Smooth muscle cell of the brain vasculature (primary cell): ENCODE results near the gene MICU1.
"Not testable (repeated sequence)": the region's sequence is repeated elsewhere in the genome, so short reads cannot be mapped to it uniquely, and the experiment has no call there.

ENCODE experiments used
- DNase-seq: peaks from one replicate; pipeline ENCODE4 v3.0.0-alpha.2; 2012; ENCODE audit warnings: low read depth, low spot score

Gene MICU1

DNA sequence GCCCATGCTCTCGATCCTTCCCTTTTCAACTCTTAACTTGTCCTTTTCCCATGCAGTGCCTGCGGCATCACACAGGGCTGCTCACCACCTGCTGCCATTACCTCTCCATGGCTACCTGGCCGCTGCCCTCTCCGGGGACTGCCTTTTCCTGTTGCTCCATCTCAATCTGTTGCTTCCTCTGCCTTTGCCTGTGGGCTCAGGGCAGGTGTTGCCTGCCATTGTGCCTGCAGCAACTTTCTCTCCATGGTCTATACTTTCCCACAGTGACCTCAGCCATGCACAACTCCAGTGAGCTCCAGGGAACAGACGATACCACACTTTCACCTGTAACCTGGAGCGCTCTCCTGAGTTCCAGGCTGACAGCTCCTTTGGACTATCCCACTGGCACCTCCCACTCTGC is 274.4 kb downstream of the MICU1 start:
- DNase-seq, result no peak

DNA sequence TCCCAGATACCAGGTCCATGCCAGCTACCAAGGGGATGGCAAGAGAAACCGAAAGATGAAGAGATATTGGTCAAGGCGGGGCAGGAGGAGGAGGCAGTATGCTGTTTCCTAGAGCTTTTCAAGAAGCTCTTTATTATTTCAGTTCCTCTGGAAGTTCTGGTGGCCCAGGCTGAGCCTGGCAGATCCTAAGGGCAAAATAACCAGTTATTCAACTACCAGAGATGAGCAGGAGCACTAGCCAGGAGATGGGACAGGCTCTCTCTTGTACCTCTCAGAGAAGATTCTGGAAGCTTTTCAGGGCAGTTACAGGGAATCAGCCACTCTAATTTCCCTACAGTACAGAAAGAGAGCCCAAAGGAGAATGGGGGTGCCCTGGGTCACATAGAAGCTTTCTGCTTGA is 276.4 kb downstream of the MICU1 start:
- DNase-seq, result no peak

DNA sequence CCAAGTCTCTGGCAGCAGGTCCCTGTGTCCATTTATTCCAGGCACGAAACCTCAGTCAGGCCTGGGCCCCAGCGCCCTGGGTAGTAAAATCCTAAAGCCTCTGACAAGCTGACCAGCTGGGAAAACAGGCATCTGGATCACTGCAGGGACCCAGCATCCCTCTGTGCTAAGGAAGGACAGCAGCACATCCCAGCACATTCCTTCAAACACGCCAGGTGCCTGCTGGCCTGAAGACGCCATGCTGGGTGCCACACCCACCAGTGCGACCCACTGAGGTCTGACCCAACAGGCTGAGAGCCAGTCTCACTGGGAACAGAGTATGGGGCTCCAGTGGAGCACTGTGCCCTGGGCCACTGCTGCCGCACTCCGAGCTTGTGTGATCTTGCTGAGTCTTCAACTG is 277.6 kb downstream of the MICU1 start:
- no peak for DNase-seq

DNA sequence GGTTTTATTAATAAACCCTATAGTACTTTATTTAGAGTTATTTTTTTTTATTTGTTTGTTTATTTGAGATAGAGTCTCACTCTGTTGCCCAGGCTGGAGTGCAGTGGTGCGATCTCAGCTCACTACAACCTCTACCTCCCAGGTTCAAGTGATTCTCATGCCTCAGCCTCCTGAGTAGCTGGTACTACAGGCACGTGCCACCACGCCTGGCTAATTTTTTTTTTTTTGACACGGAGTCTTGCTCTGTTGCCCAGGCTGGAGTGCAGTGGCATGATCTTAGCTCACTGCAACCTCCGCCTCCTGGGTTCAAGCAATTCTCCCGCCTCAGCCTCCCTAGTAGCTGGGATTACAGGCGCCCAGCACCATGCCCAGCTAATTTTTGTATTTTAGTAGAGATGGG is 279.8 kb downstream of the MICU1 start:
- not testable (repeated sequence) for DNase-seq

DNA sequence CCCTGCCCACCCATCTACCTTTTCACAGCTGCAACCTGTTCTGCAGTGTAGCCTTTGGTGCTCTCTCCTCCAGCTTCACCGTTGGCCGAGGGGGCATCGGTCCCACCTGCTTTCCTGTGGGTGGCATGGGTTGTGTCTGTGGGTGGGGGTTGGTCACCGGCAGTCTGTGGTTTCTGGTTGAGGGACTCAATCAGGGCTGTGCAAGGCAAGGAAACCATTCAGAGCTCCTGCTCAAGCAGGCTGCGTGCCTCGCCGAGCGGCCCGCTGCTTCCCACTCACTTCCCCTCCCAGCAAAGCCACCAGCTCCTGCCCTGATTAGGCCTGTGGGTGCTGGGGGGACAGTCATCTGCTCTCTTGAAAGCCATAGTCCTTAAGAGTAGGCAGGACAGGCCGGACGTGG is 280.9 kb downstream of the MICU1 start:
- DNase-seq, result no peak

DNA sequence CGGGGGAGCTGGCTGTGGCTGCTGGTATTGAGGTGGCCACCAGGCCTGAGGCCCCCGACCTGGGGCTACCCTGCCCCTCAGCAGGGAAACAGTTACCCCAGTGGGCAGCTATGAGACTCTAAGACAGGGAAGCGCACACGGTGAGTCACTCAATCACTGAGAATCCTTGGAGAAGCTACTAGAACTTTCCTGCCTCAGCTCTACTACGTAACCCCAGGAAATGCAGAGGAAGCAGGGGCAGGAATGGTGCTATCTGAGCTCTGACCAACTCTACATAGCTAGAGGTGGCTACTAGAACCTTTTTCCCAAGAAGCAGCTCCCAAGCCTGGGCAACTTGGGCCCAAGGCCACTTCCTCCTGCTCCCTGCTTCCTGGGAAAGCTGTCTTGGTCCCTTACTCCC is 283.0 kb downstream of the MICU1 start:
- DNase-seq, result no peak

DNA sequence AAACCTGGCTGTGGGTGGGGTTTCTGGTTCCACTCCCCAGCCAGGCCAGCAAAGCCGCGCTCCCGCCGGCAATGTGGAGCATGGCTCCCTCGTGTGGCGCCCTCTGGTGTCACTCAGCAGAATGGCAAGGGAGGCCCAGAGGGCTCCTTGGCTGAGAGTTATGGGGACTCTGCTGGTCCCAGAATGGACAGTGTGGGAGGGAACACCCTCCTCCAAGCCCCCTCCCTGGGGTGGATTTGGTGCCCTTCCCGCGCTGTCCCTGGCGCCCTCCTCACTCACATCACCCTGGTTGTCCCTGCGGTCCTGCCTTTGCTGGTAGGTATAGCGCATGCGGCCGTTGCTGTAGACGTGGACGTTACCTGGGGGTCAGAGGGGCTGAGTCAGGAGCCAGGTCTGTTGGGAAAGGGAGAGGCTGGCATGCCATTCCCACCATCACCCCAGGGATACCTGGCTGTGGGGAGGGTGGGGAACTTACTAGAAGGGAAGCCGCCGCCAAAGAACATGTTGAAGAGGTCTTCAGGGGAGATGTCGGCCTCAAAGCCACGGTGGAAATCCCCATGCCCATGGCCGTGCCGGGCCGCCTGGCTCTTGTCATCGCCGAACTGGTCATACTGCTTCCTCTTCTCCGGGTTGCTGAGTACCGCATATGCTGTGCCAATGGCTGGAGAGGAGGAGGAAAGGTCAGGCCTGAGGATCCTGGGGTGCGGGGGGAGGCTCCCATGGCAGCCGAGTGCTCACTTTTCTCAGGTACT is 285.2 kb downstream of the MICU1 start:
- no peak for DNase-seq

DNA sequence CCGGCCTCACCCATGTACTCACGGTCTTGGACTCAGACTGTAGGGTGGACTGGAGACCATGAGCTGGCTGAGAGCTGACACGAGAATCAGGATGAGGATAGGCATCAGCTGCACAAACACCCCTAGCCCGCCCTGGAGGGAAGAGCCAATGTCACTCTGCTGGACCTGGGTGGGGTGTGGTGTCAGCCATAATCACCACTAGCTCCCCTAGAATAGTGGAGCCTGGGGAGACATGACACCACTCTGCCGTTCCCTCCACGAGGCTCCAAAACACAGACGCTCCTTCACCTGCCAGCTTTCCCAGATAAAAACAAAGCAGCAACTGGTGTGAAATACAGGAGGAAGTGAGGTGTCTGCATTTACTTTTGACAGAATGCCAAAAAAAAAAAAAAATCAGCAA is 287.7 kb downstream of the MICU1 start:
- no peak for DNase-seq

DNA sequence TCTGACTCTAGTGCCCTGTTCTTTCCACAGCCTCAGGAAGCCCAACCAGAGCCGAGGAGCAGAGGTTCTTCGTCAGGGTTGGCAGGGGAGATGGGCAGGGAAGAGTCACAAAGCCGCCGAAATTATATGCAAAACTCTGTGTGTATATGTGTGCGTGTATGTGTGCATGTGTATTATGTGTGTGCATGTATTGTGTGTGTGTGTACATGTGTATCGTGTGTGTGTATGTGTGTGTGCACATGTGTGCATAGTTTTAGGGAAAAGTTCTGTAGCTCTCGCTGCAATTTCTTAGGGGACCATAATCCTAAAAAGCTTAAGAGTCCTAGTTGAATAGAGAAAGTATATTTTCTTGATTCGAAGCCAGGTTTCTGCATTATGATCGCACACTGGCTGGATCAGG is 288.2 kb downstream of the MICU1 start:
- DNase-seq, result no peak

DNA sequence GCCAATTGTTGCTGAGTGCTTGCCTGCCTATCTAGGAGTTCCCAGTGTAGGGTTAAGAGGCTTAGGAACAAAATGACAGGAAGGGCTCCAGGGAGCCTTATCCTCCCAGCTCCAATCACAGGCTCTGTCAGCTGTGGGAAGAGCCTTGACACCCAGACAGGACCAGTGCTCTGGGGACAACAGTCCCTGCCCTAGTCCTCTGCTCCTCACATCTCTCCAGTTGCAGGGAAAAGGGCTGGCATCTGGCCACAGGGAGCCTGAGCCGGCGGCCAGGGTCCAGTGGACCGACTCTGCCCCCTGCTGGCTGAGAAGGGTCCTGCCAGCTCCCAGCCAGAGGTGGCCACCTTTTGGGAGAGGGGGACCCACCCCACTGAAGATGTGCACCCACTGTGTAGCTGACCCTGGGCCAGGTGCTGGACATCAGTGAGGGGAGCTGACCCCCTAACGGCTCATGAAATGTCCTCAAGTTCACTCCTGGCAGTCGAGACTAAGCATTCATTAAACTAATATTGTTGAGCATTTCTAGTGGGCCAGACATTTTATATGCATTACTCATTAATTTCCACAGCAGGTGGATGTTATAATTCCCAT is 288.7 kb downstream of the MICU1 start:
- DNase-seq, result no peak

DNA sequence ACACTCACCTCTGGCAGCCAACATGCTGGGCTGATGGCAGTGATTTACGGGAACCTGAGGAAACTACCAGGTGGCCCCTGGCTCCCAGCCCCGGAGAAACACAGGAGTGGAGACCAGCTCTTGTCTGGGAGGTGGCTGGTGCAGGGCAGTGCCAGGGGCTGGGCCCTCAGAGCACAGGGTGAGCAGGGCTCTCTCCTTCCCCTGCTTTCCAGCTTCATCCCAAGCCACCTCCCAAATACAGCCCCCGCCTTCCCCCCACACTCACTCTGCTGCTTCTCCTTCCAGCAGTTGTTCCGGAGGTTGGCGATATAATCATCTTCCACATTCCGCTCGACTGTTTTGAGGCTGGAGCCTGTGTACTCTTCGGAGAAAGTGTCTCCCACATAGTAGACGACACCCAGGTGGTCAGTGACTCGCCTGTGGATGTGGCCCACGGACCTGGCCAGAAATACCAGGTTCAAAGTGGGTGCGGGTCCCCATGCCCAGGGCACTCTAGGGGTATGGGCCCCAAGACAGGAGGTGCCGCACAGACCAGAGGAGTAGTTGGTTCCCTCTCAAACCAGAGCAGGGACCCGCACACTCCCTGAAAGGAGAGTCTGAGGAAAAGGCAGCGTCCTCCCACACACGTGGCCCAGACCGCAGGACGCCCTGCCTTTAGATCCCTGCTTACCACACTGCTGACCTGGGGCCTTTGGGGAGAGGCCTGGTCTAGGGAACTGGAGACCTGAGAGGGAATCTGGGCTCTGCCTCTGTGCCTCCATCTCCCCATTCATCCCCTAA is 289.4 kb downstream of the MICU1 start:
- no peak for DNase-seq

DNA sequence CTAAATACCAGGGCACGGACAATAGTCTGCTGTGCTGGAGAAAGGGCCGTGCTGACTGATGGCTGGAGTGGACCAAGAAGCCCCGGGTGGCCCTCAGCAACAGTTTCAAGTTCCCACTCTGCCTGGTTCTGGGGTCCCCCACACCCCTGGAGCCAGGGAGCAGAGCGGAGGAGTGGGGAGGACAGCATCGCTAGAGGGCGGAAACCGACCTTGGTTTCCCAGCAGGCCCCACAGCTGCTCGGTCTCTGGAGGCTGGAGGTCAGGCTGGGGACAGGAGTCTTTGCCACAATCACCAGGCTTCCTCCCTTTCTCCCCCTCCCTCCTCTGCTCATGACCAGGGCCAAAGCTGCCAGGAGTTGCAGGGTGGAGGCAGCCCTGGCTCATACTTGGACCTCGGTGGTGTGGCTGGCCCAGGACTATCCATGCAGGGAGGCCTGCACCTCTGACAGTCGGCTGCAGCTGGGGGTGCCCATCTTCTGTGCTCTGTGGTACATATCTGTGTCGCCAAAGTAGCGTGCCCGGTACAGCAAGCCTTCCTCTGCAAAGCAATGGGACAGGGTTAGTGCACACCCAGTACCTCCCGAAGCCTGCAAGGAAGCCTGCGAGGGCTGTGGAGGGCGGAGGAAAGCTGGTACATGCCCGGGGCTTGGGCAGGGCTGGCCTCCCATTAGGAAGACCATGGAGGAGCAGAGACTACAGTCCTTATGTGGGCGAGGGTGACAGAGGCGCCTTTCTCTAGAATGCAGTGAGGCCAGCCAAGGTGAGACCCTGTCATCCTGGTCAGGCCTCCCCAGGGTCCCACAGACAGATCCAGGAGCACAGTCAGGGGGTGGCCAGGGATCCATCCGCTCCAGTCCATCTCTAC is 290.3 kb downstream of the MICU1 start:
- DNase-seq, result no peak

DNA sequence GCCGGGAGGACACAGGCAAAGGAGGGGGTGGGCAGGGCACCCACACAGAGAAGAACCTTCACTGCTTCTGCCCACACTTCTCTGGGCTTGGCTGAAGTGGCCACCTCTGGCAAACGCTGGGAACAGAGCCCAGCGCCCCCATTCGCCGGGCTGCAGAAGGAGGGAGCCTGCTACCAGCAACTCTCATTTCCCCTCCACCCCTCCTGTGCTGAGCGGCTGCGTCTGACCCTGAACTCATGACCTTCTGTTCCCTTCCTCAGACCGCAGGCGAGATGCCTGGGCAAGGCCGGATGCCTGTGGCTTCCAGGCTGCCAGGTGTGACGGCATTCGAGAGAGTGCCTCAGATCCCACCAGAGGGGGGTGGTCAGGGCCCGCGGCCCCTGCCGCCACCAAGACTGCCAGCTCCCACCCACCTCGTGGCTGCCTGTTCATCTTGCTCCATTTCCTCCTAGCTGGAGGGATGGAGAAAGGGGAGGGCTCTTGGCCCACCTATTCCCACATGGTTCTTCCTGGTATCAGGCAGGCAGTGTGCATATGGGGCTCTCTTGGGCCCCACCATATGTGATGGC is 291.0 kb downstream of the MICU1 start:
- DNase-seq, result peak; percentile 100

DNA sequence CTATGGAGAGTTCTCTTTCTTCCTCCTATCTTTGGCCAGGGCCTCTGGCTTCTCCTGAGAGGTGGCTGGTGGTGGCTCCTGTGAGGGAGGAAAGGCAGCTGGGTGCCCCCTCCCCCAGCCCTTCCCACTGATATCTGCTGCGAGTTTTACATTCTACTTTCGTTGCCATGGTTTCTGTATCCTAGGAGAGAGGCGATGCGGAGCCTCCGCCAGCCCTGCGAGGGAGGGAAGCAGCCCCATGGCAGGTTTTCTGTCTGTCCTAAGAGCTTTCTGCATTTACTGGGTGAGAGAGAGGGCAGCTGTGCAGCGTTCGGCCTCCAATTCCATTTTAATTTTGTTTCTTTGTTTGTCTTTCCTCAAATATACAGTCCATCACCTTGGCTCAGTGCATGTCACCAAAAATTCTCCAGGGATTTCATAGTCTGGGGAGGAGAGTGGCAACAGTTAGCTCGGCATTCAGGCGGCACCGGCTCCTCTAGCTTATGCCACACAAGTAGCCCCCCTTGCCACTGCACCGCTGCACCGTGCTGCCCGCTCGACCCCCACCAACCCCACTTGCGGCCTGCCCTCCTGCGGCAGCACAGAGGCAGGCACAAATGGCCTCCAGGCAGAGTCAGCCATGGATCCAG is 291.6 kb downstream of the MICU1 start:
- DNase-seq, result no peak

DNA sequence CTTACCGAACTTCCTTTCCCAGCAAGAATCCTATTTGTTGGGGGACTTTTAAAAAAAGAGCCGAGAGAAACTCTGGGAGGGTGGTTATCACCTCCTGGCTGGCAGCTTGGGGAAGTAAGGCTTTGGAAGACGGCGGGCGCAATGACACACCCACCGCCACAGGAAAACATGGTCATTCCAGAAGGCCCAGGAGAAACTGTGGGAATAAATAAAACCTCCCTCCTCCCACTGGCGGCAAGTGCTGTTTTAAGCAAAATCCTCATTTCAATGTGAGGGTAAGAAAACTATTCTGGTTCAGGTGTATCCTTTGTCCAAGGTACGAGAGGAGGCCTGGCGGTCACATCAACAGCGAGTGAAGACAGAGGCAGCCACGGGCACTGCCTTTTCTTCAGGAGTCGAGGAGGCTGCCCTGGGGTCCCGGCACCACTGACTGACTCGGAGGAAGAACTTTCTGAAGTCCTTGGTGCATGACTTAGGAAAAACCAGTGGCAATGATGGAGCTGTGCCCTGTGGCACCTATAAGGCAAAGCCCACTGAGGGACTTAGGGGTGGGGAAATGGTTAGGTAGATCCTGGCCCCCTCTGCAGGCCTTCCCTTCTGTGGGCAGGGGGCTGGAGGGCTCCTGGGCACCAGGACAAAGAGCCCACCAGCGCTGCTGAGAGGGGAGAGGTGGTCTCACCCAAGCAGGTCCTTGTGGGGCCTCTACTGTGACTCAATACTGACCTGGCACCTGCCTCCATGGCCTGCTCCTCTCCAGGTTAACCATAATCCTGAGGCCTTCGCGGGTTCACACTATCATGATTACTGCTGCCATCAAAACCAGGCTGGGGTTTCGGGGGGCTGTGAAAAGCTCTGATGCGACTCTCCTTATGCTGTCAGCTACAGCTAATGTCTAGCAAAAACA is 292.5 kb downstream of the MICU1 start:
- no peak for DNase-seq

DNA sequence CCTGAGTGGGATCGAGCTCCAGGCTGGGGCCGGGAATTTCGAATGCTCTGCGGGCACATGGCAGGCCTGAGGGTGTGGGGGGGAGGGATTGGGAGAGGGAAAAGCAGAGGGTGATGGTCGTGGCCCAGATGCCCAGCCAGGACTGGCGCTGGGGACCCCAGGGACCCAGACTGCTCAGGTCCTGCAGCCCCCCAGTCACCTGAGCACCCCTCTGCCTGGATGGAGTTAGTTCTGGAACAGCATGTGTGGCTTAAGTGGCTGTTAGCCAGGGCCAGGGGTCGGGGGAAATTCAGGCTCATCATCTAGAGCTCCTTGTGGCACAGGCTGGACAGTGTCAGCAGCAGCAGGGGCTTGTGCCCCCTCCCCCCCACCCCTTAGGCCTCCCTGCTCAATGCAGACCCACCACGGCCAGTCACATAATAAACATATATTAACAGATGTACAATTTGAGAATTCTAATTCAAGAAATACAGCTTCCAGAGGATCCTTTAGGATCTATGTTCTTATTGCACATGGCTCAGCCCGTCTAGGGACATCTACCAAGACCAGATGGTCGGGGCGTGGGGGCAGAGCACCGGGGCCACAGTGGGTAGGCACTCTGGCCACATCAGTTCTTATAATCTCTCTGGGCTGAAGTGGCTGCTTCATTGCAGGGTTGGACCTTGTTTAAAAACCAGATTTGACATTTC is 293.3 kb downstream of the MICU1 start:
- no peak for DNase-seq

DNA sequence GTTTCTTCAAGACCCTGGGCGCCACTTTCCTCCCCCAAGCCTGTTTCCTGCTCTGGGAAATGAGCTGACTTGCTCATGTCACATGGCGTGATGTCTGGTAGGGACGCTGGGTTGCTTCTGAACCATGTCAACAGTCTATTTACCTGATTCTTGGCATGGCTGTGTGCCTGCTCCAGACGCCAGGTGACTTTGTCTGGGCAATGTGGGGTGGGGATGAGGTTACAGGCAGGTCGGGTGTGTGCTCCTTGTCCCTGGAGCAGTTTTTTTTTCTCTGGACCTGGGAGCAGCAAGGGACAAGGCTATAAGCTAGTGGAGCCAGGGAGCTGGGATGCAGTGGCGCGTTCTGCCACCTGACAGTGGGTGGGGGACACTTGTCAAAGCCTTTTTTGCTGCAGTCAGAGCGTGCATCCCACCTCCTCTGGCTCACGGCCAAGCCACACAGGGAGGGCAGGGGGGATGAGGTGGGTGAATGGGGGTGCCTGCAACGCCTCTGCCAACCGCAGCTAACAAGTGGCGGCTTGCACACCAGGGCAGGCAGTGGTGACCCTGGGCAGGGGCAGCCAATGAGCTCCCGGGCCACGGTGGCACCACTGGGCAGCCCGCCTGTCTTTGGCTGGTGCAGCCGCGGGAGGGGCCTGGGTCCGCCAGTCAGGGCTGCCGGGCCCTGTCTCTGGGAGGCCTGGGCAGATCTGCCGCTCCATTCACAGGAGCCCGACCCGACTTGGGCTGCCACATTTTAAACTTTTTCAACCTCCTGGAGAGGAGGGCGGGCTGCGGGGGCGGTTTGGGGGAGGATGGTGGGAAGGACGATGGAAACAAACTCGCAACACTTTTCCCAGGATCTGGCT is 294.1 kb downstream of the MICU1 start:
- DNase-seq, result no peak

DNA sequence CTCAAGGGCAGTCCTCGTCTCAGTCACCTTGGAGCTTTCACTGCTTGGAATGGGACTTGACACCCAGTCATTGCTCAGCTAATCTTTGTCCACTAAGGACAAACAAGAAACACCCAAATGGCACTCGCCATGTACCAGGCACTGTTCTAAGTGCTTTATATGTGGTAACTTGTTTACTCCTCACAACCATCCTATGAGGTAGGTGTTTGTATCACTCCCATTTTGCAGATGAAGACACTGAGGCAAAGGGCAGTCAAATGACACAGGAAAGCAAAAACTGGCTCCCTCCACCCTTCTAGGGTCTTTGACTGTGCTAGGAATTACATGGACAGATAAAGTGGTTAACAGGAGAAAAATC is 295.8 kb downstream of the MICU1 start:
- no peak for DNase-seq
